ENCODE measurements around the gene MEGF10.

MEGF10 gene

GRCh38 chr5:127369796-127370195 is 79.2 kb downstream of the MEGF10 start:
- no peak for DNase-seq (ENCODE audit: low spot score)

GRCh38 chr5:127370631-127371030 is 80.0 kb downstream of the MEGF10 start:
- DNase-seq (ENCODE audit: low spot score), result no peak

GRCh38 chr5:127373858-127374491 is 83.4 kb downstream of the MEGF10 start:
- no peak for DNase-seq (ENCODE audit: low spot score)

- DNase-seq (ENCODE audit: low spot score), result no peak
Measured at GRCh38 chr5:127375124-127375523, 84.5 kb downstream of the MEGF10 start.

GRCh38 chr5:127375544-127376091 is 85.0 kb downstream of the MEGF10 start:
- DNase-seq (ENCODE audit: low spot score), result no peak

- no peak for DNase-seq (ENCODE audit: low spot score)
Measured at GRCh38 chr5:127377651-127378050, 87.1 kb downstream of the MEGF10 start.

GRCh38 chr5:127385936-127386335 is 95.3 kb downstream of the MEGF10 start:
- DNase-seq (ENCODE audit: low spot score), result no peak

- DNase-seq (ENCODE audit: low spot score), result no peak
Measured at GRCh38 chr5:127386557-127386956, 96.0 kb downstream of the MEGF10 start.

GRCh38 chr5:127389601-127390000 is 99.0 kb downstream of the MEGF10 start:
- no peak for DNase-seq (ENCODE audit: low spot score)

- no peak for DNase-seq (ENCODE audit: low spot score)
Measured at GRCh38 chr5:127392762-127393161, 102.2 kb downstream of the MEGF10 start.

GRCh38 chr5:127396490-127397155 is 106.0 kb downstream of the MEGF10 start:
- DNase-seq (ENCODE audit: low spot score), result no peak

GRCh38 chr5:127398508-127398907 is 107.9 kb downstream of the MEGF10 start:
- no peak for DNase-seq (ENCODE audit: low spot score)

GRCh38 chr5:127399068-127399467 is 108.5 kb downstream of the MEGF10 start:
- DNase-seq (ENCODE audit: low spot score), result no peak

- DNase-seq (ENCODE audit: low spot score), result no peak
Measured at GRCh38 chr5:127400539-127400938, 109.9 kb downstream of the MEGF10 start.

- DNase-seq (ENCODE audit: low spot score), result peak; percentile 86
Measured at GRCh38 chr5:127400946-127401670, 110.5 kb downstream of the MEGF10 start.

- peak; percentile 17 for DNase-seq (ENCODE audit: low spot score)
Measured at GRCh38 chr5:127402361-127402760, 111.8 kb downstream of the MEGF10 start.

GRCh38 chr5:127404190-127404589 is 113.6 kb downstream of the MEGF10 start:
- DNase-seq (ENCODE audit: low spot score), result no peak

GRCh38 chr5:127406326-127407121 is 115.9 kb downstream of the MEGF10 start:
- no peak for DNase-seq (ENCODE audit: low spot score)

- peak; percentile 82 for DNase-seq (ENCODE audit: low spot score)
Measured at GRCh38 chr5:127409246-127409917, 118.8 kb downstream of the MEGF10 start.

- no peak for DNase-seq (ENCODE audit: low spot score)
Measured at GRCh38 chr5:127409921-127410675, 119.5 kb downstream of the MEGF10 start.

- DNase-seq (ENCODE audit: low spot score), result no peak
Measured at GRCh38 chr5:127410959-127411358, 120.4 kb downstream of the MEGF10 start.
